Parathyroid adenoma (tissue), 2 donors: ENCODE data around the gene MAPK9.

ENCODE experiments used
- H2AFZ ChIP-seq: fragments of 300-600 bp; sonication (generic); one replicate; pipeline ENCODE4 v1.7.0; 2017; ENCODE audit warnings: antibody characterized with exemption, mild to moderate bottlenecking
- H3K27ac ChIP-seq: fragments of 300-600 bp; sonication (generic); one replicate; pipeline ENCODE4 v1.7.0; 2017
- H3K27me3 ChIP-seq: fragments of 300-600 bp; sonication (generic); one replicate; pipeline ENCODE4 v1.7.0; 2017; ENCODE audit warnings: low read length; ENCODE audit not compliant: control insufficient read depth, insufficient read depth
- H3K36me3 ChIP-seq: fragments of 300-600 bp; sonication (generic); one replicate; pipeline ENCODE4 v1.7.0; 2017; ENCODE audit warnings: low read length; ENCODE audit not compliant: control insufficient read depth, insufficient read depth
- H3K4me1 ChIP-seq: fragments of 300-600 bp; sonication (generic); one replicate; pipeline ENCODE4 v1.7.0; 2017; ENCODE audit warnings: control low read depth
- H3K4me2 ChIP-seq: fragments of 300-600 bp; sonication (generic); one replicate; pipeline ENCODE4 v1.7.0; 2017; ENCODE audit warnings: low read length
- H3K4me3 ChIP-seq: fragments of 300-600 bp; sonication (generic); one replicate; pipeline ENCODE4 v1.7.0; 2017; ENCODE audit warnings: low read depth, low read length
- H3K79me2 ChIP-seq: fragments of 300-600 bp; sonication (generic); one replicate; pipeline ENCODE4 v1.7.0; 2017; ENCODE audit warnings: control low read depth
- H3K9ac ChIP-seq: fragments of 300-600 bp; sonication (generic); one replicate; pipeline ENCODE4 v1.7.0; 2017; ENCODE audit warnings: mild to moderate bottlenecking
- H3K9me3 ChIP-seq: fragments of 300-600 bp; sonication (generic); one replicate; pipeline ENCODE4 v1.7.0; 2017; ENCODE audit warnings: low read length; ENCODE audit not compliant: control insufficient read depth
- TF ChIP-seq, protein P1 (sequence below): fragments of 300-600 bp; sonication (generic); IDR thresholded peaks from one replicate; pipeline ENCODE4 v1.7.0; 2017; ENCODE audit warnings: antibody characterized with exemption, mild to moderate bottlenecking
- donor health status: primary hyperparathyroidism.

MAPK9 gene

DNA sequence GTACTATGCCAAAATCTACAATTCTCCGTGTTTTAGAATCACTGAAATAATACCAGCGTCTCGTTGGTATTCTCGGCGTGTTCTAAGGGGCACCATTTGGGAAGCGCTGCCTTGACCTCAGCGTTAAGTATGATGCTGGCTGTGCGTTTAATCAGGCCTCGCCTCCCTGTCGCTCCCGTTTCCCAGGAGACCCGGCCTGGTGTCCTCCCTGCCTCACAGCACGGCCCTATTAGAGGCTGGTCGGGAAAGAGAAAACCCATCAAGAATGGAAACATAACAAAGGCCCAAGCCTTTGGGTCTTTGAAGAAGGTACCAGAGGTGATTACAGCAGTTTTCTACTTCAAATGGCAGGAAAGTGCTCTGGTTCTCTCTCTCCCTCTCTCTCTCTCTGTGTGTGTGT is 31.3 kb upstream of the MAPK9 start:
- no peak overlapping the region for H3K4me2 ChIP-seq
- H3K9me3 ChIP-seq: no peaks in the 10 kb centered on the region
- no peak overlapping the region for H3K4me3 ChIP-seq
- no peaks in the 10 kb centered on the region for H3K4me1 ChIP-seq
- no peak overlapping the region for H3K9ac ChIP-seq
- TF ChIP-seq, protein P1, sequence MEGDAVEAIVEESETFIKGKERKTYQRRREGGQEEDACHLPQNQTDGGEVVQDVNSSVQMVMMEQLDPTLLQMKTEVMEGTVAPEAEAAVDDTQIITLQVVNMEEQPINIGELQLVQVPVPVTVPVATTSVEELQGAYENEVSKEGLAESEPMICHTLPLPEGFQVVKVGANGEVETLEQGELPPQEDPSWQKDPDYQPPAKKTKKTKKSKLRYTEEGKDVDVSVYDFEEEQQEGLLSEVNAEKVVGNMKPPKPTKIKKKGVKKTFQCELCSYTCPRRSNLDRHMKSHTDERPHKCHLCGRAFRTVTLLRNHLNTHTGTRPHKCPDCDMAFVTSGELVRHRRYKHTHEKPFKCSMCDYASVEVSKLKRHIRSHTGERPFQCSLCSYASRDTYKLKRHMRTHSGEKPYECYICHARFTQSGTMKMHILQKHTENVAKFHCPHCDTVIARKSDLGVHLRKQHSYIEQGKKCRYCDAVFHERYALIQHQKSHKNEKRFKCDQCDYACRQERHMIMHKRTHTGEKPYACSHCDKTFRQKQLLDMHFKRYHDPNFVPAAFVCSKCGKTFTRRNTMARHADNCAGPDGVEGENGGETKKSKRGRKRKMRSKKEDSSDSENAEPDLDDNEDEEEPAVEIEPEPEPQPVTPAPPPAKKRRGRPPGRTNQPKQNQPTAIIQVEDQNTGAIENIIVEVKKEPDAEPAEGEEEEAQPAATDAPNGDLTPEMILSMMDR: no peak
- no peaks in the 10 kb centered on the region for H3K27me3 ChIP-seq
- H2AFZ ChIP-seq: no peak overlapping the region
- H3K27ac ChIP-seq: no peak overlapping the region
- H3K79me2 ChIP-seq: no peaks in the 10 kb centered on the region
- no peaks in the 10 kb centered on the region for H3K36me3 ChIP-seq

DNA sequence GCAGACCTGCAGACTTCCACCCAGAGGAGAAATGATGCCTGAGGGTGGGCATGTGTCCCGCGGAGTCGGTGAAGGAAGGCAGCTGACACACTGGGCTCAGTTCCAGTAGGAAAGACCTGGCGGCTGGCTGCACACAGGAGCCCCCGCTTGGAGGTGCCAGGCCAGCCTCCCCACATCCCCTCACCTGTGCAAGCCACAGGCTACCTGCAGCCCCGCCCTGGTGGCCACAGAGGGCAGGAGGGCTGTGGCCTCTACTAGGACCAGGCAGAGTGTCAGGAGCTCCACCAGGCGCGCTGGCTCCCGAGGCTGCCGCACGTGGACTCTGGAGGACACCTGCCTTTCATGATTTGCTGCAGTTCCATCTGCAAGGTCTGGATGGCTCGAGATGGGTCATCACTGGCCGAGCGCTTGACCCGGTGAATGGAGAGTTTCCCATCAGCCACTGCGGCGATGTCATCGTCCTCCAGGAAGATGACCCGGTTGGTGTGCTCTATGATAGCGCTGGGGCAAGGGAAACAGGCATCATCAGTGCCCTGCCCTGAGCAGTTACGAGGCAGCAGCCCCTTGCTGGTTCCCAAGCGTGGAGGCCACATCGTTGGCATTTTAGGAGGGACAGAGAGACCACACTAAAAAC is 26.7 kb upstream of the MAPK9 start:
- Histone ChIP-seq H3K36me3 (no peaks in the 10 kb centered on the region), H3K27ac (no peak overlapping the region), H3K4me2 (no peak overlapping the region), H3K9ac (no peak overlapping the region), H3K27me3 (no peaks in the 10 kb centered on the region), H2AFZ (no peak overlapping the region), H3K79me2 (no peaks in the 10 kb centered on the region), H3K9me3 (no peaks in the 10 kb centered on the region), H3K4me1 (no peaks in the 10 kb centered on the region), H3K4me3 (no peak overlapping the region)
- TF ChIP-seq, protein P1: no peak

DNA sequence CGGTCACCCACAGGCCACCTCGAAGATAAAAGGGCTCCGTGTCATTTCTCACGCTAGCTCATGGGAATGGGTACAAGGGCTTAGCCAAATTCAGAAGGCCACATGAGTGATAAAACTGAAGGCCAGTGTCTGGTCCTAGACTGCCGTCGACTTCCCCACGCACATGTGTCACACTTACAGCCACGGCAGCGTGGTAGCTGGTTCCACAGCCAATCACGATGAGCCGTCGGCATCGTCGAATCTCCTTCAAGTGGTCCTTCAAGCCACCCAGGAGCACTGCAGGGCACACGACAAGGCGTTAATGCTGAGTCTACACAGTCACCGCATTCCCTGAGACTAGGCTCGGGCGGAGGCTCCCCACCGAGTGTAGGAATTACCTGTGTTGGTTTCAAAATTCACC is 24.7 kb upstream of the MAPK9 start:
- Histone ChIP-seq H3K4me3 (no peak overlapping the region), H2AFZ (no peak overlapping the region), H3K9me3 (no peaks in the 10 kb centered on the region), H3K4me1 (no peaks in the 10 kb centered on the region), H3K27ac (no peak overlapping the region), H3K4me2 (no peak overlapping the region), H3K36me3 (no peaks in the 10 kb centered on the region), H3K79me2 (no peaks in the 10 kb centered on the region), H3K9ac (no peak overlapping the region), H3K27me3 (no peaks in the 10 kb centered on the region)
- TF ChIP-seq, protein P1: no peak

DNA sequence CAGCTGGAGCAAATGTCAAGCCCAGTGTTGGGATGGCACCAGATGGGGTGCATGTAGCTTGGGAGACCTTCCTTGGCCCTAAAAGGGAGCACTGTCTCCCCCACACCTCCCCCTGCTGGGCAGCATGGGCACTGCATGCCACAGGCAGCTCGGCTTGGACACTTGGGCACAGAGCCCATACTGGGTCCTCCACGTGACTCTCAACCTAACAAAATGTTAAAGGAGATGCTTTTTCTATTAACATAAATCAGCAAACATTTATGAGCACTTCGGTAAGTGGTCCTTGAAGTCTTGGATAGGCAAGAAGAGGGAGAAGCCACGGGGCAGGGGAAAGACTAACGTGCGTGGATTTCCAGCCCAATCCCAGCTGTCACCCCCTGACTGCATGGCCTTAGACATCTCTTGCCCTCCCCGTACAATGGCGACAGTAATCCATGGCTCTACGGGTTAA is 23.9 kb upstream of the MAPK9 start:
- Histone ChIP-seq H3K79me2 (no peaks in the 10 kb centered on the region), H3K9ac (no peak overlapping the region), H3K27ac (no peak overlapping the region), H3K4me3 (no peak overlapping the region), H3K9me3 (no peaks in the 10 kb centered on the region), H3K4me1 (no peaks in the 10 kb centered on the region), H3K4me2 (no peak overlapping the region), H3K36me3 (no peaks in the 10 kb centered on the region), H2AFZ (no peak overlapping the region), H3K27me3 (no peaks in the 10 kb centered on the region)
- TF ChIP-seq, protein P1: peak; percentile 90
